ENCODE measurements around the gene C11orf71. TPM values are rescaled to one million over a fixed set of nuclear protein-coding genes. Genes with fewer than 3 reads are reported as not detected.

C11orf71 gene
- total RNA-seq, 1 donor from 2014 or later, result 10.6 TPM

- Mint-ChIP-seq H3K36me3 (ENCODE audit: unreplicated experiment) (no peaks in the 10 kb centered on the region), H3K9me3 (ENCODE audit: unreplicated experiment) (no peaks in the 10 kb centered on the region), H3K27ac (ENCODE audit: unreplicated experiment) (no peak overlapping the region), H3K4me1 (ENCODE audit: low read depth, unreplicated experiment) (no peaks in the 10 kb centered on the region), H3K27me3 (ENCODE audit: unreplicated experiment) (no peaks in the 10 kb centered on the region), H3K4me3 (ENCODE audit: unreplicated experiment) (no peak overlapping the region)
- no peak for DNase-seq
- TF ChIP-seq CTCF (IDR thresholded peaks at IDR 0.05; ENCODE audit: partially characterized antibody, unreplicated experiment), result no peak
These were observed 47.1 kb upstream of the C11orf71 start for GRCh38 chr11:114447444-114447843.

GRCh38 chr11:114442536-114442935, 42.2 kb upstream of the C11orf71 start:
- Mint-ChIP-seq H3K9me3 (ENCODE audit: unreplicated experiment) (peaks cover 2% of the 10 kb centered on the region), H3K36me3 (ENCODE audit: unreplicated experiment) (no peaks in the 10 kb centered on the region), H3K4me1 (ENCODE audit: low read depth, unreplicated experiment) (peaks cover 12% of the 10 kb centered on the region), H3K27me3 (ENCODE audit: unreplicated experiment) (no peaks in the 10 kb centered on the region), H3K4me3 (ENCODE audit: unreplicated experiment) (no peak overlapping the region), H3K27ac (ENCODE audit: unreplicated experiment) (no peak overlapping the region)
- DNase-seq, result no peak
- no peak for TF ChIP-seq CTCF (IDR thresholded peaks at IDR 0.05; ENCODE audit: partially characterized antibody, unreplicated experiment)

GRCh38 chr11:114441921-114442320, 41.6 kb upstream of the C11orf71 start:
- no peak for TF ChIP-seq CTCF (IDR thresholded peaks at IDR 0.05; ENCODE audit: partially characterized antibody, unreplicated experiment)
- H3K27me3 Mint-ChIP-seq (ENCODE audit: unreplicated experiment), result no peaks in the 10 kb centered on the region
- peaks cover 12% of the 10 kb centered on the region for H3K4me1 Mint-ChIP-seq (ENCODE audit: low read depth, unreplicated experiment)
- DNase-seq, result no peak
- no peak overlapping the region for H3K4me3 Mint-ChIP-seq (ENCODE audit: unreplicated experiment)
- H3K27ac Mint-ChIP-seq (ENCODE audit: unreplicated experiment), result no peak overlapping the region
- peaks cover 2% of the 10 kb centered on the region for H3K9me3 Mint-ChIP-seq (ENCODE audit: unreplicated experiment)
- no peaks in the 10 kb centered on the region for H3K36me3 Mint-ChIP-seq (ENCODE audit: unreplicated experiment)

- no peak for DNase-seq
- peaks cover 2% of the 10 kb centered on the region for H3K9me3 Mint-ChIP-seq (ENCODE audit: unreplicated experiment)
These were observed 40.9 kb upstream of the C11orf71 start for GRCh38 chr11:114440971-114441763.

More at GRCh38 chr11:114440971-114441763, 40.9 kb upstream of the C11orf71 start:
- Mint-ChIP-seq H3K27me3 (ENCODE audit: unreplicated experiment) (no peaks in the 10 kb centered on the region), H3K4me3 (ENCODE audit: unreplicated experiment) (no peak overlapping the region), H3K27ac (ENCODE audit: unreplicated experiment) (no peak overlapping the region), H3K4me1 (ENCODE audit: low read depth, unreplicated experiment) (peaks cover 12% of the 10 kb centered on the region), H3K36me3 (ENCODE audit: unreplicated experiment) (no peaks in the 10 kb centered on the region)
- no peak for TF ChIP-seq CTCF (IDR thresholded peaks at IDR 0.05; ENCODE audit: partially characterized antibody, unreplicated experiment)
